Measurements from ENCODE around the gene SUGP2. TPM values are rescaled to one million over a fixed set of nuclear protein-coding genes. Genes with fewer than 3 reads are reported as not detected.

The SUGP2 gene
- total and polyA plus RNA-seq, 9 of the 15 experiments (the other 6 are each of a cell fraction or from before 2014, with no cell fraction given): 13.1 to 101 (median 63.1) TPM

- TF ChIP-seq NR0B1 (IDR thresholded peaks at IDR 0.05; ENCODE audit: partially characterized antibody) (no peak), OTX1 (CRISPR knock-in tag; IDR thresholded peaks at IDR 0.05) (0 out of 2 replicates have a peak, but pooled peaks have one; percentile 17), TCF3 (CRISPR knock-in tag; IDR thresholded peaks at IDR 0.05) (peak; percentile 54), CXXC5 (CRISPR knock-in tag; IDR thresholded peaks at IDR 0.05) (peak; percentile 37; the same call in 1 of the 2 replicates), BCOR (IDR thresholded peaks at IDR 0.05) (no peak), MAFF (IDR thresholded peaks at IDR 0.05; ENCODE audit: low read length) (no peak), PTBP1 (IDR thresholded peaks at IDR 0.05; ENCODE audit: low read depth, low read length) (no peak), PCBP2 (IDR thresholded peaks at IDR 0.05; ENCODE audit: low read depth, low read length, poor library complexity, severe bottlenecking) (no peak), ZHX1 (conservative IDR thresholded peaks at IDR 0.05; ENCODE audit: low read length) (no peak), MTF1 (CRISPR knock-in tag; IDR thresholded peaks at IDR 0.05; ENCODE audit: borderline replicate concordance) (no peak), NCOA4 (IDR thresholded peaks at IDR 0.05; ENCODE audit: partially characterized antibody) (no peak), STAT5A (IDR thresholded peaks at IDR 0.05; ENCODE audit: borderline replicate concordance, low read length) (no peak), ZFP1 (CRISPR knock-in tag; IDR thresholded peaks at IDR 0.05) (no peak), SREBF1 (IDR thresholded peaks at IDR 0.05; ENCODE audit: borderline replicate concordance, low read depth, low read length) (no peak)
- TF ChIP-seq, protein P1, sequence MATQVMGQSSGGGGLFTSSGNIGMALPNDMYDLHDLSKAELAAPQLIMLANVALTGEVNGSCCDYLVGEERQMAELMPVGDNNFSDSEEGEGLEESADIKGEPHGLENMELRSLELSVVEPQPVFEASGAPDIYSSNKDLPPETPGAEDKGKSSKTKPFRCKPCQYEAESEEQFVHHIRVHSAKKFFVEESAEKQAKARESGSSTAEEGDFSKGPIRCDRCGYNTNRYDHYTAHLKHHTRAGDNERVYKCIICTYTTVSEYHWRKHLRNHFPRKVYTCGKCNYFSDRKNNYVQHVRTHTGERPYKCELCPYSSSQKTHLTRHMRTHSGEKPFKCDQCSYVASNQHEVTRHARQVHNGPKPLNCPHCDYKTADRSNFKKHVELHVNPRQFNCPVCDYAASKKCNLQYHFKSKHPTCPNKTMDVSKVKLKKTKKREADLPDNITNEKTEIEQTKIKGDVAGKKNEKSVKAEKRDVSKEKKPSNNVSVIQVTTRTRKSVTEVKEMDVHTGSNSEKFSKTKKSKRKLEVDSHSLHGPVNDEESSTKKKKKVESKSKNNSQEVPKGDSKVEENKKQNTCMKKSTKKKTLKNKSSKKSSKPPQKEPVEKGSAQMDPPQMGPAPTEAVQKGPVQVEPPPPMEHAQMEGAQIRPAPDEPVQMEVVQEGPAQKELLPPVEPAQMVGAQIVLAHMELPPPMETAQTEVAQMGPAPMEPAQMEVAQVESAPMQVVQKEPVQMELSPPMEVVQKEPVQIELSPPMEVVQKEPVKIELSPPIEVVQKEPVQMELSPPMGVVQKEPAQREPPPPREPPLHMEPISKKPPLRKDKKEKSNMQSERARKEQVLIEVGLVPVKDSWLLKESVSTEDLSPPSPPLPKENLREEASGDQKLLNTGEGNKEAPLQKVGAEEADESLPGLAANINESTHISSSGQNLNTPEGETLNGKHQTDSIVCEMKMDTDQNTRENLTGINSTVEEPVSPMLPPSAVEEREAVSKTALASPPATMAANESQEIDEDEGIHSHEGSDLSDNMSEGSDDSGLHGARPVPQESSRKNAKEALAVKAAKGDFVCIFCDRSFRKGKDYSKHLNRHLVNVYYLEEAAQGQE (IDR thresholded peaks at IDR 0.05; ENCODE audit: borderline replicate concordance): no peak; the same call in 1 of the 2 replicates
- TF ChIP-seq, protein P1 (CRISPR knock-in tag; IDR thresholded peaks at IDR 0.05; ENCODE audit: low read depth): no peak
These were observed 25.9 kb upstream of the SUGP2 start (continued) for GRCh38 chr19:19059018-19059836.

Data from K562 (cell line).